COLO668 (cell line): ENCODE data around the gene SLC47A2.
A peak's percentile ranks its signal among the peaks of the same experiment; 100 is the strongest.

Experiments used
- DNase-seq: peaks from one replicate; lab custom pipeline; 2025; ENCODE audit not compliant: unreplicated experiment; lab: John Stamatoyannopoulos, UW

SLC47A2 gene

GRCh38 chr17:19728084-19728495 is 11.7 kb upstream of the SLC47A2 start:
- DNase-seq: peak; percentile 91

GRCh38 chr17:19727501-19728078 is 11.2 kb upstream of the SLC47A2 start:
- DNase-seq: peak; percentile 30

- DNase-seq: peak; percentile 4
Measured at GRCh38 chr17:19726631-19727376, 10.4 kb upstream of the SLC47A2 start.

- no peak for DNase-seq
Measured at GRCh38 chr17:19725486-19725885, 9.1 kb upstream of the SLC47A2 start.

- no peak for DNase-seq
Measured at GRCh38 chr17:19724501-19725420, 8.4 kb upstream of the SLC47A2 start.

- peak; percentile 52 for DNase-seq
Measured at GRCh38 chr17:19723964-19724363, 7.6 kb upstream of the SLC47A2 start.

- DNase-seq: peak; percentile 65
Measured at GRCh38 chr17:19720631-19721426, 4.4 kb upstream of the SLC47A2 start.

GRCh38 chr17:19720210-19720475 is 3.8 kb upstream of the SLC47A2 start:
- DNase-seq: no peak

- no peak for DNase-seq
Measured at GRCh38 chr17:19719355-19720209, 3.2 kb upstream of the SLC47A2 start.

- no peak for DNase-seq
Measured at GRCh38 chr17:19718613-19719354, 2.4 kb upstream of the SLC47A2 start.

- DNase-seq: no peak
Measured at GRCh38 chr17:19718041-19718612, 1.7 kb upstream of the SLC47A2 start.

GRCh38 chr17:19717411-19717908 is 1.1 kb upstream of the SLC47A2 start:
- no peak for DNase-seq

GRCh38 chr17:19717031-19717360 is 612 bp upstream of the SLC47A2 start:
- no peak for DNase-seq

- peak; percentile 23 for DNase-seq
Measured at GRCh38 chr17:19714542-19715411, 1.6 kb downstream of the SLC47A2 start.

GRCh38 chr17:19713901-19714361 is 2.5 kb downstream of the SLC47A2 start:
- no peak for DNase-seq

- DNase-seq: no peak
Measured at GRCh38 chr17:19713462-19713861, 2.9 kb downstream of the SLC47A2 start.

GRCh38 chr17:19712436-19713004 is 3.9 kb downstream of the SLC47A2 start:
- no peak for DNase-seq

GRCh38 chr17:19709841-19710240 is 6.5 kb downstream of the SLC47A2 start:
- DNase-seq: no peak
